ENCODE measurements around the gene PTPRS. TPM values are rescaled to one million over a fixed set of nuclear protein-coding genes. Genes with fewer than 3 reads are reported as not detected.
A peak's percentile ranks its signal among the peaks of the same experiment; 100 is the strongest.

Gene PTPRS
- total and polyA plus RNA-seq, 2 of the 13 experiments (the other 11 are each of a cell fraction or from before 2014, with no cell fraction given) = 32.7 to 43.9 TPM

DNA sequence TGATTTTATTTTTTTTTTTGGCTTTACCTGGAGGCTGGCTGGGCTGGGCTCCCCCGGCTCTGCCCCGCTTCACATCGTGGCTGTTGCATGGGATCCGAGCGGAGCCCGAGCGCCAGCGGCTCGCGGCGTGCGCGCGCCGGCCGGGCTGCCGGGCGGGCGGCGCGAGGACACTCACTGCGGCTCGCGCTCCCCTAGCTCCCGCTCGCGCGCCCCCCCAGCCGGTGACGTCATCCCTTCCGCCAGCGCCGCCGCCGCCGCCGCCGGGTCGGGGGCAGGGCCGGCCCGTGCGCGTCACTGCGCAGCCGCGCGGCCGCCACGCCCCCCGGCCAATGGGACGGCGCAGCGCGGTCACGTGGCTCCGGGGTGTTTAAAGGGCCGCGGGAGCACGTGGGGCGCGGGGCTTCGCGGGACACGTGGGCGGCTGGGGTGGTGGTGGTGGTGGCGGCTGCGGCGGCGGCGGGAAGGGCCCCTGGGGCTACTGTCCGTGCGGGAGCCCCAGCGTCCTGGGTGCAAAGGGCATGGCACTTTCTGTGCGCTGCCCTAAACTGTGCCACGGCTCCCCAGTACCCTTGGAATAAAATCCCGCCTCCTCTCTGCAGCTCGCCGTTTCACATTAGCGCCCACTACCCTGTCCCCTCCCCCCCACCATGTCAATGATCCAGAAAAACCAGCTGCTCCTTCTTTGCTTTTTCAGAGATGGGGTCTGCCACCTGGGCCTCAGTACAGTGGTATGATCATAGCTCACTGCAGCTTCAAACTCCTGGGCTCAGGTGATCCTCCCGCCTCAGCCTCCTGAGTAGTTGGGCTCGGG, at the start of gene PTPRS (continued):
- peak; percentile 93 for TF ChIP-seq ESRRA (CRISPR knock-in tag; IDR thresholded peaks at IDR 0.05; ENCODE audit: low read depth)
- TF ChIP-seq TCF12 (IDR thresholded peaks at IDR 0.05) = no peak
- peak; percentile 96 for TF ChIP-seq TCF12 (CRISPR knock-in tag; IDR thresholded peaks at IDR 0.05)
- TF ChIP-seq ZNF556 (CRISPR knock-in tag; IDR thresholded peaks at IDR 0.05; ENCODE audit: borderline replicate concordance) = 0 out of 2 replicates have a peak, but pooled peaks have one; percentile 62
- TF ChIP-seq RFX5 (IDR thresholded peaks at IDR 0.05; ENCODE audit: low read depth, low read length) = no peak
- no peak for TF ChIP-seq NBN (conservative IDR thresholded peaks at IDR 0.05)
- peak; percentile 97; the same call in 1 of the 2 replicates for TF ChIP-seq MYNN (CRISPR knock-in tag; IDR thresholded peaks at IDR 0.05; ENCODE audit: low read depth)
- peak; percentile 85; the same call in 1 of the 2 replicates for TF ChIP-seq NPAS2 (CRISPR knock-in tag; IDR thresholded peaks at IDR 0.05; ENCODE audit: borderline replicate concordance)
- no peak for TF ChIP-seq FOSL1 (CRISPR knock-in tag; IDR thresholded peaks at IDR 0.05; ENCODE audit: borderline replicate concordance)
- TF ChIP-seq ARID5B (CRISPR knock-in tag; IDR thresholded peaks at IDR 0.05) = peak; percentile 79
- peak; percentile 98 for TF ChIP-seq SAFB2 (CRISPR knock-in tag; IDR thresholded peaks at IDR 0.05; ENCODE audit: borderline replicate concordance, low read depth)
- no peak for TF ChIP-seq HDAC6 (IDR thresholded peaks at IDR 0.05; ENCODE audit: low read depth, low read length)
- peak; percentile 79 for TF ChIP-seq ZNF121 (CRISPR knock-in tag; IDR thresholded peaks at IDR 0.05)
- peak; percentile 84 for TF ChIP-seq KMT2B (CRISPR knock-in tag; IDR thresholded peaks at IDR 0.05)
- 0 out of 2 replicates have a peak, but pooled peaks have one; percentile 65 for TF ChIP-seq RFXANK (CRISPR knock-in tag; IDR thresholded peaks at IDR 0.05)
- TF ChIP-seq GTF3A (CRISPR knock-in tag; conservative IDR thresholded peaks at IDR 0.05) = no peak
- TF ChIP-seq, protein P1, sequence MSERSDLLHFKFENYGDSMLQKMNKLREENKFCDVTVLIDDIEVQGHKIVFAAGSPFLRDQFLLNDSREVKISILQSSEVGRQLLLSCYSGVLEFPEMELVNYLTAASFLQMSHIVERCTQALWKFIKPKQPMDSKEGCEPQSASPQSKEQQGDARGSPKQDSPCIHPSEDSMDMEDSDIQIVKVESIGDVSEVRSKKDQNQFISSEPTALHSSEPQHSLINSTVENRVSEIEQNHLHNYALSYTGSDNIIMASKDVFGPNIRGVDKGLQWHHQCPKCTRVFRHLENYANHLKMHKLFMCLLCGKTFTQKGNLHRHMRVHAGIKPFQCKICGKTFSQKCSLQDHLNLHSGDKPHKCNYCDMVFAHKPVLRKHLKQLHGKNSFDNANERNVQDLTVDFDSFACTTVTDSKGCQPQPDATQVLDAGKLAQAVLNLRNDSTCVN (CRISPR knock-in tag; IDR thresholded peaks at IDR 0.05; ENCODE audit: borderline replicate concordance) = peak; percentile 96
- peak; percentile 84; the same call in 1 of the 2 replicates for TF ChIP-seq DR1 (CRISPR knock-in tag; IDR thresholded peaks at IDR 0.05)
- peak; percentile 87 for TF ChIP-seq CBX5 (CRISPR knock-in tag; IDR thresholded peaks at IDR 0.05; ENCODE audit: borderline replicate concordance)
- TF ChIP-seq, protein P2, sequence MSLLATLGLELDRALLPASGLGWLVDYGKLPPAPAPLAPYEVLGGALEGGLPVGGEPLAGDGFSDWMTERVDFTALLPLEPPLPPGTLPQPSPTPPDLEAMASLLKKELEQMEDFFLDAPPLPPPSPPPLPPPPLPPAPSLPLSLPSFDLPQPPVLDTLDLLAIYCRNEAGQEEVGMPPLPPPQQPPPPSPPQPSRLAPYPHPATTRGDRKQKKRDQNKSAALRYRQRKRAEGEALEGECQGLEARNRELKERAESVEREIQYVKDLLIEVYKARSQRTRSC (CRISPR knock-in tag; IDR thresholded peaks at IDR 0.05; ENCODE audit: low read depth) = peak; percentile 99
- TF ChIP-seq MZF1 (CRISPR knock-in tag; IDR thresholded peaks at IDR 0.05; ENCODE audit: borderline replicate concordance) = no peak
- TF ChIP-seq ZNF607 (CRISPR knock-in tag; IDR thresholded peaks at IDR 0.05; ENCODE audit: borderline replicate concordance) = peak; percentile 100
- peak; percentile 97 for TF ChIP-seq ZNF780A (CRISPR knock-in tag; IDR thresholded peaks at IDR 0.05)
- peak; percentile 90 to 98; a peak in 3 of 4 replicates for TF ChIP-seq KLF16 (CRISPR knock-in tag; IDR thresholded peaks at IDR 0.05)

All from HepG2 (cell line).